Parathyroid adenoma (tissue), 2 donors: ENCODE data around the gene AFF1.

Source experiments
- H2AFZ ChIP-seq: fragments of 300-600 bp; sonication (generic); one replicate; pipeline ENCODE4 v1.7.0; 2017; ENCODE audit warnings: antibody characterized with exemption, mild to moderate bottlenecking
- H3K27ac ChIP-seq: fragments of 300-600 bp; sonication (generic); one replicate; pipeline ENCODE4 v1.7.0; 2017
- H3K27me3 ChIP-seq: fragments of 300-600 bp; sonication (generic); one replicate; pipeline ENCODE4 v1.7.0; 2017; ENCODE audit warnings: low read length; ENCODE audit not compliant: control insufficient read depth, insufficient read depth
- H3K36me3 ChIP-seq: fragments of 300-600 bp; sonication (generic); one replicate; pipeline ENCODE4 v1.7.0; 2017; ENCODE audit warnings: low read length; ENCODE audit not compliant: control insufficient read depth, insufficient read depth
- H3K4me1 ChIP-seq: fragments of 300-600 bp; sonication (generic); one replicate; pipeline ENCODE4 v1.7.0; 2017; ENCODE audit warnings: control low read depth
- H3K4me2 ChIP-seq: fragments of 300-600 bp; sonication (generic); one replicate; pipeline ENCODE4 v1.7.0; 2017; ENCODE audit warnings: low read length
- H3K4me3 ChIP-seq: fragments of 300-600 bp; sonication (generic); one replicate; pipeline ENCODE4 v1.7.0; 2017; ENCODE audit warnings: low read depth, low read length
- H3K79me2 ChIP-seq: fragments of 300-600 bp; sonication (generic); one replicate; pipeline ENCODE4 v1.7.0; 2017; ENCODE audit warnings: control low read depth
- H3K9ac ChIP-seq: fragments of 300-600 bp; sonication (generic); one replicate; pipeline ENCODE4 v1.7.0; 2017; ENCODE audit warnings: mild to moderate bottlenecking
- H3K9me3 ChIP-seq: fragments of 300-600 bp; sonication (generic); one replicate; pipeline ENCODE4 v1.7.0; 2017; ENCODE audit warnings: low read length; ENCODE audit not compliant: control insufficient read depth
- CTCF ChIP-seq: fragments of 300-600 bp; sonication (generic); IDR thresholded peaks from one replicate; pipeline ENCODE4 v1.7.0; 2017; ENCODE audit warnings: antibody characterized with exemption, mild to moderate bottlenecking
- donor health status: primary hyperparathyroidism.

AFF1 gene

GRCh38 chr4:86959588-86960500 is 25.0 kb downstream of the AFF1 start:
- H3K79me2 ChIP-seq = peaks cover 3% of the 10 kb centered on the region
- H3K4me2 ChIP-seq = no peak overlapping the region
- no peak overlapping the region for H3K9ac ChIP-seq
- no peak overlapping the region for H3K4me3 ChIP-seq
- H2AFZ ChIP-seq = no peak overlapping the region
- TF ChIP-seq CTCF = no peak
- H3K27ac ChIP-seq = no peak overlapping the region
- H3K4me1 ChIP-seq = peaks cover 5% of the 10 kb centered on the region
- H3K27me3 ChIP-seq = no peaks in the 10 kb centered on the region
- H3K9me3 ChIP-seq = no peaks in the 10 kb centered on the region
- H3K36me3 ChIP-seq = no peaks in the 10 kb centered on the region

GRCh38 chr4:86960557-86960961 is 25.7 kb downstream of the AFF1 start:
- Histone ChIP-seq H2AFZ (no peak overlapping the region), H3K27ac (no peak overlapping the region), H3K4me1 (peaks cover 5% of the 10 kb centered on the region), H3K4me2 (no peak overlapping the region), H3K79me2 (peaks cover 3% of the 10 kb centered on the region), H3K9ac (no peak overlapping the region), H3K27me3 (no peaks in the 10 kb centered on the region), H3K9me3 (no peaks in the 10 kb centered on the region), H3K4me3 (no peak overlapping the region), H3K36me3 (no peaks in the 10 kb centered on the region)
- TF ChIP-seq CTCF = no peak

GRCh38 chr4:86961116-86961515 is 26.3 kb downstream of the AFF1 start:
- H3K9me3 ChIP-seq = no peaks in the 10 kb centered on the region
- no peaks in the 10 kb centered on the region for H3K36me3 ChIP-seq
- H2AFZ ChIP-seq = no peak overlapping the region
- no peak overlapping the region for H3K27ac ChIP-seq
- peaks cover 3% of the 10 kb centered on the region for H3K79me2 ChIP-seq
- no peak overlapping the region for H3K4me2 ChIP-seq
- H3K4me3 ChIP-seq = no peak overlapping the region
- no peaks in the 10 kb centered on the region for H3K27me3 ChIP-seq
- H3K9ac ChIP-seq = no peak overlapping the region
- peaks cover 5% of the 10 kb centered on the region for H3K4me1 ChIP-seq
- no peak for TF ChIP-seq CTCF

GRCh38 chr4:86961605-86962295 is 26.9 kb downstream of the AFF1 start:
- H3K79me2 ChIP-seq = peaks cover 5% of the 10 kb centered on the region
- H3K27ac ChIP-seq = no peak overlapping the region
- H3K27me3 ChIP-seq = no peaks in the 10 kb centered on the region
- no peak for TF ChIP-seq CTCF
- peaks cover 5% of the 10 kb centered on the region for H3K4me1 ChIP-seq
- no peak overlapping the region for H3K9ac ChIP-seq
- H3K4me3 ChIP-seq = no peak overlapping the region
- no peaks in the 10 kb centered on the region for H3K36me3 ChIP-seq
- no peaks in the 10 kb centered on the region for H3K9me3 ChIP-seq
- no peak overlapping the region for H2AFZ ChIP-seq
- no peak overlapping the region for H3K4me2 ChIP-seq
